Activated T-helper 1 cell treated with anti-CD3 and anti-CD28 coated beads, Interleukin-12 subunit alpha, Interleukin-12 subunit beta, Interleukin-2, Interleukin-4 antibody, amounts not matched to agents 30 ng/mL and 10 ng/mL and 1 ng/mL, durations not matched to agents 14 hours and 24 hours and 36 hours (primary cell): ENCODE data around the gene AP5S1. TPM values are rescaled to one million over a fixed set of nuclear protein-coding genes. Genes with fewer than 3 reads are reported as not detected.

Experiments
- DNase-seq: peaks from one replicate; pipeline ENCODE4 v3.0.0; 2021; ENCODE audit warnings: low spot score
- H3K27ac Mint-ChIP-seq: one replicate; pipeline ENCODE4 v1.8.0; 2021; ENCODE audit warnings: mild to moderate bottlenecking, mixed read lengths
- H3K27me3 Mint-ChIP-seq: one replicate; pipeline ENCODE4 v1.8.0; 2022; ENCODE audit warnings: mild to moderate bottlenecking, moderate library complexity, mixed read lengths; ENCODE audit not compliant: insufficient read depth
- H3K36me3 Mint-ChIP-seq: one replicate; pipeline ENCODE4 v1.8.0; 2021; ENCODE audit warnings: low read depth, mixed read lengths
- H3K4me1 Mint-ChIP-seq: one replicate; pipeline ENCODE4 v1.8.0; 2021; ENCODE audit warnings: low read depth, mixed read lengths
- H3K4me3 Mint-ChIP-seq: one replicate; pipeline ENCODE4 v1.8.0; 2021; ENCODE audit warnings: mild to moderate bottlenecking, moderate library complexity, mixed read lengths
- H3K9me3 Mint-ChIP-seq: one replicate; pipeline ENCODE4 v1.8.0; 2021; ENCODE audit warnings: mixed read lengths
- intact Hi-C: fragments of 100-400 bp; cut with micrococcal nuclease; formaldehyde crosslinking; loops from one replicate; pipeline ENCODE4 v1.15.1; 2024
- total RNA-seq: library from RNA; stranded (reverse); gene quantifications from 2 replicates; pipeline ENCODE4 v1.2.3, GENCODE V29; 2022

AP5S1 gene
- total RNA-seq, 1 donor from 2014 or later: 15.0 TPM

DNA sequence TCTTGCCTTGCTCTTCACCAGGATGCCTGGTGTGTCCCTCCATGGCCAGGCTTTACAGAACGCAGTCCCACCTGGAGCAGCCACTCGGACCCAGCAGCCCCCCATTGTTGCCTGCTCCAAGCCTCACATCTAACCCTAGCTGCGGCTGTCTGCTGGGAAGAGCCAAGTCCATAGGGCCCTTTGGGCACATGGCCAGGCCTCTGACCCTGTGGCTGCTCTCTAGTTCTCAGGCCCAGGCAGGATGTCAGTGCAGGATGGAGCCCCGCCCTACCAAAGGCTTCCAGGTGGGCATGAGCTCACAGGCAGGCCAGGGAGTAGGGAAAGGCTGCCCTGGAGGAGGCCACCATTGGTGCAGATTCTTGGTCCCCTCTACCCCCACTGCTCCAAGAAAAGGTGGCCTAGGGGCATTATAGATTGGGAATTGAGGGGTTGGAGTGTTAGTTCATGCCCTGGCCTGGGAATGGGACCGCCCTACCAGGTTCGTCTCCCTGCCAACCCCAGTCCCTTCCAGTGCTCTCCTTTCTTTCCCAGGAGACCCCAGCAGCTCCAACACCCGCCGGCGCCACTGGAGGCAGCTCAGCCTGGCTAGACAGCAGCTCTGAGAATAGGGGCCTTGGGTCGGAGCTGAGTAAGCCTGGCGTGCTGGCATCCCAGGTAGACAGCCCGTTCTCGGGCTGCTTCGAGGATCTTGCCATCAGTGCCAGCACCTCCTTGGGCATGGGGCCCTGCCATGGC is 45.0 kb downstream of the AP5S1 start:
- no peak overlapping the region for H3K27ac Mint-ChIP-seq
- DNase-seq: no peak
- H3K9me3 Mint-ChIP-seq: peaks cover 6% of the 10 kb centered on the region
- peaks cover 44% of the 10 kb centered on the region for H3K36me3 Mint-ChIP-seq
- H3K4me3 Mint-ChIP-seq: no peak overlapping the region
- no peaks in the 10 kb centered on the region for H3K27me3 Mint-ChIP-seq
- no peaks in the 10 kb centered on the region for H3K4me1 Mint-ChIP-seq
- intact Hi-C loops: no loop called here

DNA sequence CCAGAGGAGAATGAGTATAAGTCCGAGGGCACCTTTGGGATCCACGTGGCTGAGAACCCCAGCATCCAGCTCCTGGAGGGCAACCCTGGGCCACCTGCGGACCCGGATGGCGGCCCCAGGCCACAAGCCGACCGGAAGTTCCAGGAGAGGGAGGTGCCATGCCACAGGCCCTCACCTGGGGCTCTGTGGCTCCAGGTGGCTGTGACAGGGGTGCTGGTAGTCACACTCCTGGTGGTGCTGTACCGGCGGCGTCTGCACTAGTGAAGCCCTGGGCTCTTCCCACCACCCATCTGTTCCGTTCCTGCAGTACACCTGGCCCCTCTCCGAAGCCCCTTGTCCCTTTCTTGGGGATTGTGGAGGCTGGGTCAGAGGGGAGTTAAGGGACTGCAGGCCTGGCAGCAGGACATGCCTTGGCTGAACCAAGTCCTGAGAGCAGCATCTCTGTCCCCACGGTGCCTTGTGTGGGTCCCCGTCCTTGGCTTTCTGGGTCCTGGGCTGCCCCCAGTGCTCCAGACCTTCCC is 45.6 kb downstream of the AP5S1 start:
- DNase-seq: no peak
- H3K27ac Mint-ChIP-seq: no peak overlapping the region
- intact Hi-C loops: no loop called here
- H3K4me1 Mint-ChIP-seq: no peaks in the 10 kb centered on the region
- peaks cover 6% of the 10 kb centered on the region for H3K9me3 Mint-ChIP-seq
- H3K36me3 Mint-ChIP-seq: peaks cover 44% of the 10 kb centered on the region
- H3K4me3 Mint-ChIP-seq: no peak overlapping the region
- no peaks in the 10 kb centered on the region for H3K27me3 Mint-ChIP-seq

DNA sequence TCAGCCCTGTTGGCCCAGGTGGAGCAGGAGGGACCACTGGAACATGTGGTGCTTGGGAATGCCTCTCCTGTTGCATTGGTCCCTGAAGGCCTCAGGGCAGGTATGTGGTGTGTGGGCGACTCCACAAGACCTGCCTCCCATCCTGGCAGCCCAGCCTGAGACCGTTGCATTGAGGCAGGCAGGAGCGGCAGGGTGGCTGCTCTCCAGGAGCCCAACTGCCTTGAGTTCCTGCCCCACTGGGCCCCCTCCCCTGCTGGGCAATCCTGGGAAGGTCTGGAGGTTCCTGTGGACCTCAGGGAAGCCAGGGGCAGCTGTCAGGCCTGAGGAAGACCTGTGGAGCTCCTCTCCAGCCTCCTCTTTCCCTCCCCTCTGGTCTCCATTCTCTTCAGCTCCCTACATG is 46.1 kb downstream of the AP5S1 start:
- intact Hi-C loops: no loop called here
- DNase-seq: no peak
- H3K27ac Mint-ChIP-seq: no peak overlapping the region
- peaks cover 6% of the 10 kb centered on the region for H3K9me3 Mint-ChIP-seq
- H3K27me3 Mint-ChIP-seq: no peaks in the 10 kb centered on the region
- H3K4me3 Mint-ChIP-seq: no peak overlapping the region
- no peaks in the 10 kb centered on the region for H3K4me1 Mint-ChIP-seq
- peaks cover 39% of the 10 kb centered on the region for H3K36me3 Mint-ChIP-seq

DNA sequence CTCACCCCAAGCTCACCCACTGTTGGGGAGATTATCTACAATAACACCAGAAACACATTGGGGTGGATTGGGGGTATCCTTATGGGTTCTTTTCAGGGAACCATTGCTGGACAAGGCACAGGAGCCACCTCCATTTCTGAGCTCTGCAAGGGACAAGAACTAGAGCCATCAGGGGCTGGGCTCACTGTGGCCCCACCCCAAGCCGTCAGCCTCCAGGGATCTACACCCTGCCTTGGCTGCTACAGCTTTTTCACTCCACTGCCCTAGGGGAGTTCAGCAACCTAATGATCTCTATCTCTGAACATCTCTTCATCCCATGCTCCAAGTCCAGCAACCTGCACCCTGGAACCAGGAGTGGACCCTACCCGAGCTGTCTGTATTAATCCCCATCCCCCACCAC is 47.5 kb downstream of the AP5S1 start:
- H3K36me3 Mint-ChIP-seq: peaks cover 33% of the 10 kb centered on the region
- no peaks in the 10 kb centered on the region for H3K9me3 Mint-ChIP-seq
- no peak overlapping the region for H3K4me3 Mint-ChIP-seq
- no peaks in the 10 kb centered on the region for H3K27me3 Mint-ChIP-seq
- H3K4me1 Mint-ChIP-seq: no peaks in the 10 kb centered on the region
- H3K27ac Mint-ChIP-seq: no peak overlapping the region
- DNase-seq: no peak
- intact Hi-C loops: no loop called here

DNA sequence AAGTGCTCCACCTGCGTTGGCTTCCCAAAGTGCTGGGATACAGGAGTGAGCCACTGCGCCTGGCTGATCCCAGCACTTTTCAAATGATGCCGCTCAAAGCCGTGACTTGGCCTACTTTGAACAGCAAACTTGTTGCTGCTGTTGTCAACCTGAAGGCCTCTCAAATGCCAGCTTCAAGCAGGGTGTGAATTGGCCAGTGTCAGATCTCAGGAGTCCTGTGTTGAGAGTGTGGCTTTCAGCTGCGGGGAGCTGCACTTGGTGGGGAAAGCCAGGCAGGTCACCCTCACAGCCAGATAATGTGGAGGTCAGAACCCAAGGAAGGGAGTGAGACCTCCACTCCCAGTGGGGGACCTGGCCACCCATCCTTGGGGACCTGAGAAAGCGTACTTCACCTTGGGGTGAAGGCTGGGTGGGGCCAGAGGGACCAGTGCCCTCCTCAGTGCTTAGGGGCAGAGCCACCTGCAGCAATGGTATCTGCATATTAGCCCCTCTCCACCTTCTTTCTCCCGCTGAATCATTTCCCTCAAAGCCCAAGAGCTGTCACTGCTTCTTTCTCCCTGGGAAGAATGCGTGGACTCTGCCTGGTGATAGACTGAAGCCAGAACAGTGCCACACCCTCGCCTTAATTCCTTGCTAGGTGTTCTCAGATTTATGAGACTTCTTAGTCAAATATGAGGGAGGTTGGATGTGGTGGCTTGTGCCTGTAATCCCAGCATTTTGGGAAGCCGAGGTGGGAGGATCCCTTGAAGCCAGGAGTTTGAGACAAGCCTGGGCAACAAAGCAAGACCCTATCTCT is 49.7 kb downstream of the AP5S1 start:
- H3K36me3 Mint-ChIP-seq: peaks cover 30% of the 10 kb centered on the region
- H3K27me3 Mint-ChIP-seq: no peaks in the 10 kb centered on the region
- no peaks in the 10 kb centered on the region for H3K9me3 Mint-ChIP-seq
- no peak overlapping the region for H3K4me3 Mint-ChIP-seq
- H3K27ac Mint-ChIP-seq: no peak overlapping the region
- H3K4me1 Mint-ChIP-seq: no peaks in the 10 kb centered on the region
- intact Hi-C loops: no loop called here
- DNase-seq: no peak

DNA sequence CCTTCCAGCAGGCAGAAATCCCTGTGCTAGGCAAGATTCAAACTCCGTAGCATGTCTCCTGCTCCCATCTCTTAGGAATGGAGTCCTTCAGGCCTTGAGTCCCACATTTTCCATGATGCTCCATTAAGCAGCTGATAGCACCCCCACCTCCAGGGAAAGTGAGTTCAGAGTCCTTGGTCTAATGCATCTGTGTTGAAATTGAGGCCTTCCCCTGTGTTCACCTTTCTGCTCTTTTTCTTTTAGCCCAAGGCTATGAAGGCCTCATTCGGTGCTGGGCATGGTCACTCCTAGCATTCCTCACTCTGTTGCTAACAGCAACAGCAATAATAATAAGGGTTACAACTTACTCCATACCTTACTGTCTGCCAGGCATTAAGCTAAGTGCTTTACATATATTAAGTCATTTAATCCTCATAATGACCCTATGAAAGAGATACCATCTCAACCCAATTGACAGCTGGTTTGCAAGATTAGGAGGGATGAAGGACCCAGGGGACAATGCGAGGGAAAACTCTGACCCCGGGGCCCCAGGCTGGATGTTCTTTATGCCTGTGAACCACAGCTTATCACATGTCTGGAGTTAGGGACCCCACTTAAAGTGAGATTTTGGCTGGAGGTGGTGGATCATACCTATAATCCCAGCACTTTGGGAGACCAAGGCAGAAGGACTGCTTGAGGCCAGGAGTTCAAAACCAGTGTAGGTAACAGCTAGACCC is 51.4 kb downstream of the AP5S1 start:
- Mint-ChIP-seq H3K9me3 (no peaks in the 10 kb centered on the region), H3K4me3 (no peak overlapping the region), H3K27me3 (no peaks in the 10 kb centered on the region), H3K36me3 (peaks cover 33% of the 10 kb centered on the region), H3K27ac (no peak overlapping the region), H3K4me1 (peaks cover 5% of the 10 kb centered on the region)
- DNase-seq: no peak
- intact Hi-C loops: no loop called here

DNA sequence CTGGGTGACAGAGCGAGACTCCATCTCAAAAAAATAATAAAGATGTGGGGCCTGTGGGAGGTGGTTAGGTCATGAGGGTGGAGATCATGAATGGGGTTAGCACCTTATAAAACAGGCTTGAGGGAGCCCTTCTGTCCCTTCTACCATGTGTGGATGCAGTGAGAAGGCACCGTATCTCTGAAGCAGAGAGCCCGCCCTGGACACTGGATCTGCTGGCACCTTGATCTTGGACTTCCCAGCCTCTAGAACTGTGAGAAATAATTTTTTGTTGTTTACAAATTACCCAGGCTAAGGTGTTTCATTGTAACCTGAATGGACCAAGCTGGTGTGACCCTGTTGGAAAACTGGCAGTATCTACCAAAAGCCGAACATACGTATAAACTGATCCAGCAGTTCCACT is 53.2 kb downstream of the AP5S1 start:
- intact Hi-C loops: no loop called here
- peaks cover 5% of the 10 kb centered on the region for H3K4me1 Mint-ChIP-seq
- no peaks in the 10 kb centered on the region for H3K27me3 Mint-ChIP-seq
- no peak for DNase-seq
- peaks cover 29% of the 10 kb centered on the region for H3K36me3 Mint-ChIP-seq
- no peak overlapping the region for H3K4me3 Mint-ChIP-seq
- H3K9me3 Mint-ChIP-seq: no peaks in the 10 kb centered on the region
- no peak overlapping the region for H3K27ac Mint-ChIP-seq

DNA sequence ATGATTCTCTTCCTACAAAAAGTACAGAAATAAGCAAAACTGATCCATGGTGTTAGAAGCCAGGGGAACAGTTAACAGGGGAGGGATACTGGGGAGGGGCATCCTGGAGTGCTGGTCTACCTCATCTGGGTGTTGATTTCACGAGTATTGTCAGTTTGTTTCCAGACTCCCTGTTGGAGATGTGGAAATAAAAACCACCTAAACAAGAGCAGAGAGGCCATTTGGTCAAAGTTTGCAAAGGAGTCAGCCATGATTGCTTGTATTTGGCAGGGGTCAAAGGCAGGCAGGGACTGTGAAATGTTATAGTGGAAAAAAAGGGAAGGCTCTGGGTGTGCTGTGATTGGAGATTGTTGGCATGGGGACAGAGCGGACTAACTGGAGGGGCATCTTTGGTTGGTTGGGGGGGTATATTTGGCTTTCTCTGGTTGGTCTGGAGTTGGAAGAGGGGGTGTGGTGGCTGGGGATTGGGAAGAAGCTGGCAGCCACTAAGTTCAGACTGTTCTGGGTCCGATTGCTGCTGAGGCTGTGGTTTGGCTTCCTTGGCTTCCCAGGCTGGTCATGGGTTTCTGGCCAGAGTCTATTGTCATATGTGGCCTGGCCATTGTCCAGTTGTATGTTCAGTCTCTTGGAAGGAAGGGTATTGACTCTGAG is 54.0 kb downstream of the AP5S1 start:
- Mint-ChIP-seq H3K4me1 (peaks cover 5% of the 10 kb centered on the region), H3K9me3 (no peaks in the 10 kb centered on the region), H3K27me3 (no peaks in the 10 kb centered on the region), H3K36me3 (peaks cover 29% of the 10 kb centered on the region), H3K4me3 (no peak overlapping the region), H3K27ac (peak overlapping the region; percentile 14)
- intact Hi-C loops: no loop called here
- no peak for DNase-seq

DNA sequence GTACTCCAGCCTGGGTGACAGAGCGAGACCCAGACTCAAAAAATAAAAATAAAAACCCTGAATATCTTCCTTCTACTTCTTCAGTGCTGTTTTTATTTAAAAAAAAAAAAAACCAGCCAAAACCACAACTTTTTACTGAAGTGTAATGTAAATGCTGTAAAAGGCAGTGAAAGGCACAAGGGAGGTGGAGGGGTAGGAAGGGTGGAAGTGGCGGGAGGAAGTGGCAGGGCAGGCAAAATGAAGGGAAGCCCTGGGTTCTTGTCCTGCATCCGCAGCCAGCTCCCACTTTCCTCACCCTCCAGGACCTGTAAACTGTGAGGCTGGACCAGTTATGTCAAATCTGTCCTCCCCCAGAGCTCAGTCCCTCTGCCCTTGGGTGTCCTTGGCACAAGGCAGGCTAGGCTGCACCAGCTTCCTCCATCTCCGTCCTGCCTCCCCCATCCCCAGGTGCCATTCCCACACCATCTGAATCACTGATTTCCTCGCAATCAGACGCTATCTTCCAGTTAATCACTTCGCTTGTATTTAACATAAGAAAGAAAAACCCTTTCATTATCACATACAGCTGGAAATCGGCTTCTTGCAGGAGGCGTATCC is 55.1 kb downstream of the AP5S1 start:
- H3K27ac Mint-ChIP-seq: no peak overlapping the region

DNA sequence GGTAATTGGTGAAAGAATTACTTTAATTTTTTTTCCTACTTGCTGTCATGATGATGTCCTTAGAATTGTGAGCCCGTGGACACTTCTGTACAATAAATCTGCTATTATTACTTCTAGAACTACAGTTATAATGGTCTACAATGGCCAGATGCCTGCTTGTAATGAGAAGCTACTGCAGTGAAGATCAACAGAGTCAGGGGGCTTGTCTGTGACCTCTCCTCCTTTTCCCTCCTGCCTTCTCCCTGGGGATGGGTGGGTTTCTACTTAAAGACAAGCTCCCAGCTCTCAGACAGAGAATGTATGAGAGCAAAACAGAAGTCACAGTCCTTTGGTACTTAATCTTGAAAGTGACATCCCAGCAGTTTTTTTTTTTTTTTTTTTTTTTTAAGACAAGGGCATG is 55.7 kb downstream of the AP5S1 start:
- H3K4me1 Mint-ChIP-seq: peaks cover 5% of the 10 kb centered on the region
- peaks cover 29% of the 10 kb centered on the region for H3K36me3 Mint-ChIP-seq
- no peak overlapping the region for H3K27ac Mint-ChIP-seq
- no peaks in the 10 kb centered on the region for H3K27me3 Mint-ChIP-seq
- H3K4me3 Mint-ChIP-seq: no peak overlapping the region
- intact Hi-C loops: no loop called here
- H3K9me3 Mint-ChIP-seq: no peaks in the 10 kb centered on the region
- no peak for DNase-seq

More for the DNA sequence above, 55.1 kb downstream of the AP5S1 start:
- H3K27me3 Mint-ChIP-seq: no peaks in the 10 kb centered on the region
- H3K4me1 Mint-ChIP-seq: peaks cover 5% of the 10 kb centered on the region
- peaks cover 29% of the 10 kb centered on the region for H3K36me3 Mint-ChIP-seq
- no peak overlapping the region for H3K4me3 Mint-ChIP-seq
- intact Hi-C loops: no loop called here
- DNase-seq: no peak
- H3K9me3 Mint-ChIP-seq: no peaks in the 10 kb centered on the region

DNA sequence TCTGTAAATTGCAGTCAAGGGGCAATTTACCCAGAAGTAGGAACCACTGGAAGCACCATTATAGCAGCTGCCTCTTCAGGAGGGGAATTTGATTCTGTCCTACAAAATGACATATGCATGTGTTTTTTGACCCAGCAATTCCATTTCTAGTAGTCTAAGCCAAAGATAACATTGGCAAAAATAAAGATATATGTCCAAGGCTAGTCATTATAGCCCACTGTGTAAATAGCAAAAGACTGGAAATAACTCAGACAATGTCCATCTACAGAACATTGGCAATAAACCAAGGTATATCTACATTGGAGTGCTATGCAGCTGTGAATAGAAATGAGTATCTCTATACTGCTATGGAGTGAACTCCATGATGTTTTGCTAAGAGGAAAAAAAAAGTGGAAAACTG is 56.3 kb downstream of the AP5S1 start:
- Mint-ChIP-seq H3K36me3 (peaks cover 31% of the 10 kb centered on the region), H3K27ac (no peak overlapping the region), H3K4me3 (no peak overlapping the region), H3K4me1 (peaks cover 5% of the 10 kb centered on the region), H3K27me3 (no peaks in the 10 kb centered on the region), H3K9me3 (no peaks in the 10 kb centered on the region)
- no peak for DNase-seq
- intact Hi-C loops: no loop called here
